ENCODE results near the gene ERLEC1.

- TF ChIP-seq POLR2A (IDR thresholded peaks at IDR 0.05; ENCODE audit: low read length): no peak
- TF ChIP-seq GATA1 (IDR thresholded peaks at IDR 0.05; ENCODE audit: low read depth, low read length): no peak
Observed at GRCh38 chr2:53820711-53821110, 33.9 kb downstream of the ERLEC1 start.

All from erythroblast (primary cell).